Keratinocyte (primary cell): ENCODE data around the gene JSRP1. TPM values are rescaled to one million over a fixed set of nuclear protein-coding genes. Genes with fewer than 3 reads are reported as not detected.

Experiments
- DNase-seq: peaks from one replicate; pipeline ENCODE4 v3.0.0-alpha.2; 2011; ENCODE audit warnings: low read depth, missing footprints, low spot score
- FAIRE-seq: peaks from 2 replicates; lab custom pipeline; 2011; peaks lifted over from hg19 to GRCh38; lab: Jason Lieb, UNC
- H2AFZ ChIP-seq: 2 replicates; pipeline ENCODE4 v1.6.0; 2012; ENCODE audit warnings: low read length, control low read depth, inconsistent platforms; ENCODE audit not compliant: control insufficient read depth
- H3K27ac ChIP-seq: 2 replicates; pipeline ENCODE4 v1.5.1; 2011; ENCODE audit warnings: low read length; ENCODE audit not compliant: control insufficient read depth, insufficient read depth
- H3K27me3 ChIP-seq: 3 replicates; pipeline ENCODE4 v1.6.0; 2011; ENCODE audit warnings: low read length; ENCODE audit not compliant: control insufficient read depth, insufficient read depth; ENCODE audit errors: extremely low read depth
- H3K36me3 ChIP-seq, 2 experiments: 2 replicates in 1 of 2; 3 replicates in 1 of 2; pipeline ENCODE4 v1.5.1; 2011; ENCODE audit warnings: low read length in 2 of 2, mild to moderate bottlenecking in 1 of 2; ENCODE audit not compliant: control insufficient read depth in 2 of 2, insufficient read depth in 2 of 2; ENCODE audit errors: extremely low read depth in 1 of 2
- H3K4me1 ChIP-seq: 3 replicates; pipeline ENCODE4 v1.5.1; 2011; ENCODE audit warnings: low read length; ENCODE audit not compliant: control insufficient read depth, insufficient read depth; ENCODE audit errors: extremely low read depth
- H3K4me2 ChIP-seq: 3 replicates; pipeline ENCODE4 v1.6.0; 2011; ENCODE audit warnings: low read depth, low read length; ENCODE audit not compliant: control insufficient read depth, insufficient read depth; ENCODE audit errors: extremely low read depth
- H3K4me3 ChIP-seq, 3 experiments: fragments of 200-600 bp in 1 of 3; sonication (generic) in 1 of 3; 2 replicates in 2 of 3; 3 replicates in 1 of 3; pipeline ENCODE4 v1.5.1; 2011 to 2016; ENCODE audit warnings: low read length in 3 of 3, mild to moderate bottlenecking in 3 of 3, control low read depth in 2 of 3, inconsistent platforms in 1 of 3, low read depth in 1 of 3, mixed read lengths in 1 of 3, mixed run types in 1 of 3, moderate library complexity in 1 of 3; ENCODE audit not compliant: control insufficient read depth in 2 of 3, insufficient read depth in 2 of 3; ENCODE audit errors: extremely low read depth in 1 of 3
- H3K79me2 ChIP-seq: 2 replicates; pipeline ENCODE4 v1.6.0; 2012; ENCODE audit warnings: low read length; ENCODE audit not compliant: control insufficient read depth, insufficient read depth
- H3K9ac ChIP-seq: 3 replicates; pipeline ENCODE4 v1.6.0; 2011; ENCODE audit warnings: low read length; ENCODE audit not compliant: control insufficient read depth, insufficient read depth; ENCODE audit errors: extremely low read depth
- H3K9me1 ChIP-seq: 3 replicates; pipeline ENCODE4 v1.6.0; 2011; ENCODE audit warnings: low read length; ENCODE audit not compliant: control insufficient read depth, insufficient read depth; ENCODE audit errors: extremely low read depth
- H3K9me3 ChIP-seq: 2 replicates; pipeline ENCODE4 v1.5.1; 2012; ENCODE audit warnings: low read depth, low read length; ENCODE audit not compliant: control insufficient read depth
- H4K20me1 ChIP-seq: 3 replicates; pipeline ENCODE4 v1.6.0; 2011; ENCODE audit warnings: low read length; ENCODE audit not compliant: control insufficient read depth, insufficient read depth; ENCODE audit errors: extremely low read depth
- CTCF ChIP-seq, 3 experiments: IDR thresholded peaks in 1 of 3; conservative IDR thresholded peaks in 1 of 3; optimal IDR thresholded peaks in 1 of 3; 2 replicates in 2 of 3; 3 replicates in 1 of 3; pipeline versions ENCODE3 to v1.5.1; 2011; ENCODE audit warnings: low read length in 3 of 3, mild to moderate bottlenecking in 3 of 3, moderate library complexity in 2 of 3, control low read depth in 1 of 3, inconsistent platforms in 1 of 3; ENCODE audit not compliant: insufficient read depth in 2 of 3; ENCODE audit errors: extremely low read depth in 1 of 3
- EZH2 ChIP-seq: IDR thresholded peaks from one replicate; pipeline ENCODE4 v1.6.1; 2012; ENCODE audit warnings: inconsistent platforms, mild to moderate bottlenecking, low read length, moderate library complexity
- dilution Hi-C: fragments of 300-500 bp; cut with MboI; formaldehyde crosslinking; loops from one replicate; pipeline ENCODE4 v1.7.0; 2020; ENCODE audit warnings: low sequenced_read_pairs; ENCODE audit not compliant: extremely low pct_ligation_motif_present
- polyA plus RNA-seq, 5 experiments: library from polyadenylated mRNA; depleted of rRNA in 3 of 5; stranded (reverse) in 3 of 5; stranded (forward) in 1 of 5; unstranded in 1 of 5; fragments of >200 nt; gene quantifications; 1 replicate in 1 of 5; 2 replicates in 3 of 5; 3 replicates in 1 of 5; pipeline versions ENCODE4 v1.2.1 to v1.2.3, GENCODE V29; 2011 to 2012; ENCODE audit warnings: missing spikeins in 2 of 5, low read depth in 1 of 5, low replicate concordance in 1 of 5

Gene JSRP1
- polyA plus RNA-seq, 1 donor (not counting 4 experiments of a cell fraction or from before 2014, with no cell fraction given), result not detected

- H3K9ac ChIP-seq, result no peak overlapping the region
- no peaks in the 10 kb centered on the region for H3K4me1 ChIP-seq
- no peak for DNase-seq
- H2AFZ ChIP-seq, result no peak overlapping the region
- H3K9me3 ChIP-seq, result no peaks in the 10 kb centered on the region
- no peaks in the 10 kb centered on the region for H3K27me3 ChIP-seq
- no peaks in the 10 kb centered on the region for H3K79me2 ChIP-seq
- no peak overlapping the region for H3K4me3 ChIP-seq
- TF ChIP-seq CTCF (optimal IDR thresholded peaks at IDR 0.05 in 1 of 3, IDR thresholded peaks at IDR 0.05 in 1 of 3, conservative IDR thresholded peaks at IDR 0.05 in 1 of 3; ENCODE audit: extremely low read depth in 1 of 3, insufficient read depth in 2 of 3, low read length in 3 of 3) (no peak), EZH2 (no peak)
- FAIRE-seq, result no peak
- H3K36me3 ChIP-seq, result peaks cover 0 to 2% of the 10 kb centered on the region in 2 experiments
- H3K9me1 ChIP-seq, result no peaks in the 10 kb centered on the region
- no peak overlapping the region for H3K4me2 ChIP-seq
- dilution Hi-C loops, result no loop called here
- H3K27ac ChIP-seq, result no peak overlapping the region
- H4K20me1 ChIP-seq, result no peaks in the 10 kb centered on the region
These were observed 24.5 kb upstream of the JSRP1 start for GRCh38 chr19:2280633-2281264.

GRCh38 chr19:2278459-2279158 lies 22.4 kb upstream of the JSRP1 start:
- H4K20me1 ChIP-seq, result peaks cover 11% of the 10 kb centered on the region
- DNase-seq (no peak), FAIRE-seq (no peak)

More at GRCh38 chr19:2278459-2279158, 22.4 kb upstream of the JSRP1 start:
- no peak for TF ChIP-seq CTCF (optimal IDR thresholded peaks at IDR 0.05 in 1 of 3, IDR thresholded peaks at IDR 0.05 in 1 of 3, conservative IDR thresholded peaks at IDR 0.05 in 1 of 3; ENCODE audit: extremely low read depth in 1 of 3, insufficient read depth in 2 of 3, low read length in 3 of 3)
- TF ChIP-seq EZH2, result no peak
- Histone ChIP-seq H3K9me1 (no peaks in the 10 kb centered on the region), H3K27me3 (no peaks in the 10 kb centered on the region), H3K4me3 (no peak overlapping the region), H3K27ac (no peak overlapping the region), H3K36me3 (peaks cover 7% of the 10 kb centered on the region in 2 experiments), H3K9ac (no peak overlapping the region), H3K4me2 (no peak overlapping the region), H2AFZ (no peak overlapping the region), H3K9me3 (no peaks in the 10 kb centered on the region), H3K79me2 (peaks cover 6% of the 10 kb centered on the region), H3K4me1 (peaks cover 6% of the 10 kb centered on the region)
- dilution Hi-C loops, result no loop called here
